CD4-positive, alpha-beta T cell treated with Interleukin-12 subunit alpha and Interleukin-12 subunit beta, for 1 hour (primary cell): ENCODE results near the gene ODAM.
"Not testable (repeated sequence)": the region's sequence is repeated elsewhere in the genome, so short reads cannot be mapped to it uniquely, and the experiment has no call there.

Experiments used
- DNase-seq: peaks from one replicate; pipeline ENCODE4 v3.0.0-alpha.2; 2020

Gene ODAM, protein sequence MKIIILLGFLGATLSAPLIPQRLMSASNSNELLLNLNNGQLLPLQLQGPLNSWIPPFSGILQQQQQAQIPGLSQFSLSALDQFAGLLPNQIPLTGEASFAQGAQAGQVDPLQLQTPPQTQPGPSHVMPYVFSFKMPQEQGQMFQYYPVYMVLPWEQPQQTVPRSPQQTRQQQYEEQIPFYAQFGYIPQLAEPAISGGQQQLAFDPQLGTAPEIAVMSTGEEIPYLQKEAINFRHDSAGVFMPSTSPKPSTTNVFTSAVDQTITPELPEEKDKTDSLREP

DNA sequence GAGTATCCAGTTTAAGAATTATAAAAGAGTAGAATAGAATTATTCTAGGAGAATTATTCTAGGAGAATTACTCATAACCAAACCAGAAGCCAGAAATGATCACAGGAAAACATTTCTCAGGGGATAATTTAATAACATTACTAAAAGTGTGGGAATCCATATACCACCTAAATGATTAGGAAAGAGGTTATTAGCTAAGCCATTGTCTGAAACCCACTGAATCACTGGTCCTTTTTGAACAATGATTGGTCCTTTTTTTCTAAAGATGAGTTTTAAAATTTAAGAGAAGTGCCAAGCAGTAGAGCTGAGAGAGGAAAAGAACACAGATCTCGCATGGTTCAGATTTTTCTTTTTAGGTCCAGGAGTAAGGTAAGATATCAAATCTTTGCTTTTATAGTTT, at the start of gene ODAM:
ODAM (plus strand) TSS at position 301 of the 400 bp plus-strand sequence. CDS start 819 bp downstream, outside the sequence.
- DNase-seq, result no peak

DNA sequence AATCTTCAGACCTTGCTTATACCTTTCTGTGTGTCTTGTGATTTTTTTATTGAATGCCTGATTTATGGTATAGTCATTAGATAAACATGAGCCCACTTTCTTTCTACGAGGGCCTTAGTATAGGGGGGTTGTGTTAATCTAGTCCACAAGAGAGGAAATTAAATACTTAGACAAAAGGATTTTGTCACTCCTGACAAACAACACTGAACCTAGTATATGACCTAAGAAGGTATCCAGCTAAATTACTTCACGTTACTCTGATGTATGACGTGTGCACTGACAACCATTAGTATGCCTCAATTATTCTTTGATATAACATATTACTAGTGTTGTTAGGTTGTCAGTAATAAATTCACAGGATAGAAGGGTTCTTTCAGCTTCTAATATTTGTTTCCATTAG, 44.3 kb upstream of the ODAM start:
- no peak for DNase-seq

DNA sequence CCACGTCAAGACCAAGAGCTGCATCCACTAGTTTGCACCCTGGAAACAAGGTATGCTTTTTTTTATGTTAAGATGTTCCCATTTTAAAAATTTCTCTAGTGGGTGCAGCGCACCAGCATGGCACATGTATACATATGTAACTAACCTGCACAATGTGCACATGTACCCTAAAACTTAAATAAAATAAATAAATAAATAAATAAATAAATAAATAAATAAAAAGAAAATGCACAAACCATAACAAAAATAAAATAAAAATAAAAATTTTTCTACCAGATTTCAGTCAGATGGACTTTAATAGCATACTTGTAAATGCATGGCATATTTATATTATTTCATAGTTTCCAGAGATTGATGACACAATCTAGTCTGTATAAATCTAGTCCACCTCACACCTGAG, 43.4 kb upstream of the ODAM start:
- DNase-seq, result no peak

DNA sequence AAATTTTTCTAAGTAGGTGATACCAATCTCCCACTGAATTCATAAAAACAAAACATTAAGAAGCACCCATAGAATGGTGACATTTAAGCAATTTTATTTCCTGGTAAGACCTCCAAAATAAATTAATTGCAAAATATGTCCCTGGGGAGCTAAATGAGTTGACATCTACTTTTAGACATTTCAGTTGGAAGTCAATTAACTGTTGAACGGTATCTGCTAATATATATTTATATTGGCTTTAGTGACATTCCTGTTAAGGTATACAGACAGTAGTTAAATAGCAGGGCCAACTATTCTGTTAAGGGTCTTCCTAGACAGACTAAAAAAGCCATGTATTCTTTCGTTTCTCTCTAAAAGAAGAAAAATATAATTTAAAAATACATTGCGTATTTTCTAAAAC, 41.6 kb upstream of the ODAM start, which contains the start of gene PRR27:
PRR27 (plus strand) TSS at position 301 of the 400 bp plus-strand sequence. CDS start 139 bp downstream, outside the sequence.
- no peak for DNase-seq

DNA sequence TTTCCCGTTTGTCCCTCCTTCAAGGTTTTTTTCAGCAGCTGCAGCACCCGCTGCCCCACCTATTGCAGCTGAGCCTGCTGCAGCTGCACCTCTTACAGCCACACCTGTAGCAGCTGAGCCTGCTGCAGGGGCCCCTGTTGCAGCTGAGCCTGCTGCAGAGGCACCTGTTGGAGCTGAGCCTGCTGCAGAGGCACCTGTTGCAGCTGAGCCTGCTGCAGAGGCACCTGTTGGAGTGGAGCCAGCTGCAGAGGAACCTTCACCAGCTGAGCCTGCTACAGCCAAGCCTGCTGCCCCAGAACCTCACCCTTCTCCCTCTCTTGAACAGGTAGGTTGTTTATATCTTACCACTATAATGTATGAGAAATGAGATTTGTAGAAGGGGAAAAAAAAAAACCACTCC, 36.9 kb upstream of the ODAM start:
- DNase-seq, result no peak

GRCh38 chr4:70177090-70177489, 18.4 kb upstream of the ODAM start:
- no peak for DNase-seq

GRCh38 chr4:70178075-70178660, 17.4 kb upstream of the ODAM start:
- no peak for DNase-seq

DNA sequence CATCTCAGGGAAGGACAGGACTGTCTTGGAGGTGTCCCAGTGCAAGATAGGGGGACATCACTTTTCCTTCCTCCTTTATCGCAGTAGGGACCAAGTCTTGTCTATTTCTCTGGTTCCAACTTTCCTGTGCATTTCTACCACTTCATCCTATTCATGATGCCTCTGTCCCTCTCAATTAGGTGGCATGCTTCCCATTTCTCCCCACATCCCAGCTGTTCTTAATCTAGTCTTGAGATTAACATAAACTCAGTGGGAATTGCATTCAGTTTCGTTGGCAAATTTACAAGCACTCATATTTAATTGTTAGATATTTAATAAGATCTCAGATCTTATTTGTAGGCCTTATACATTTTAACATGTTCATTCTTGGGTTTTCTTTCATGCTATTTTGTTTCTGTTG, 15.7 kb upstream of the ODAM start:
- DNase-seq, result no peak

DNA sequence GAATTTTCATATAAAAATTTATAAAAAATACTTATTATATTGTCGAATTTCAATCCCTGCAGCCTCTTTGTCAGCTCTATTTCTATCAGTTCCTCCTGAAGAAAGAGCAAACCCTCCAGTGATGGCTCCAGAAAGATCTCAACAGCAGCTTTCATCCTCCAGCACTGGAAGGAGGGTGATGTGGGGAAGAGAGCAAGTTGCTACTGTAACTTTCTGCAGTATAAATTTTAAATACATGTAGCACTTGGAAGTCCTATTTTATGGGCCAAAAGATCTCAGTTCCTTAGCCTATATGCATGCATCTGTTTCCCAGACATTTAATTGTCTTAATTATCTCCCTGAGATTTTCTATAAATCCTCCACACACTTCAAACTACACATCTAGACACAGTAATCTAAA, 13.7 kb upstream of the ODAM start:
- DNase-seq, result no peak

- no peak for DNase-seq
These were observed 12.9 kb upstream of the ODAM start for GRCh38 chr4:70182517-70183167.

GRCh38 chr4:70183168-70183939, 12.2 kb upstream of the ODAM start:
- DNase-seq, result no peak

DNA sequence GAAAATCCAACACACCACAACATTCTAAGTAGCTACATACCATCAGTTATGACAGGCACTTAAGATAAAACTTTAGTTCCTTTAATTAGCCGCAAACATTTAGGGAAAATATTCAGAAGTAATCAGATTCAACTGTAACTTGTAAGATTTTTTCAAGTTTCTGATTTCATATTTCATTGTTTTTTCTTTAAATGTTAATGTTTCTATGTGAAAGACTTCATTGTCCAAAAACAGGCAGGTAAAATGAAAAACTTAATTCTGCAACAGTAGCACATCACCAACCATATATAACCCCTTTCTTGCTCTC, 11.6 kb upstream of the ODAM start:
- no peak for DNase-seq

GRCh38 chr4:70187216-70187615, 8.3 kb upstream of the ODAM start:
- DNase-seq, result no peak

GRCh38 chr4:70190579-70190978, 4.9 kb upstream of the ODAM start:
- no peak for DNase-seq

DNA sequence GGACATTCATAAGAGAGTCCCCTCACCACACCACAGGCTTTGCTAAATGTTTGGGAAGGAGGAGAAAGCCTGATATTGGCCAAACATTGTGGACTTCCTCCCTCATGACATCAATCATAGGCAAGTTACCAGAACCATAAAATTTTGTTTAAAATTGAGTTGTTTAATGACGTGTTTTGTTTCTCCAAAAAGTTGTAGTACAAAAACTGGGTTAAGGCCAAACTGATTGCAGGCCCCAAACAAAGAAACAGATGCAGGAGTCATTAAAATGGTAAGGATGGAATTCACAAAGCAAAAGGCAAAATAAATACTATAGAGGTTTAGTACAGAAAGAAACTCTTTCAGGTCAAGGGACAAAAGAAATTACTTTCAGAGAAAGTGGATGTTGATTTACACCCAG, 3.9 kb upstream of the ODAM start:
- no peak for DNase-seq

DNA sequence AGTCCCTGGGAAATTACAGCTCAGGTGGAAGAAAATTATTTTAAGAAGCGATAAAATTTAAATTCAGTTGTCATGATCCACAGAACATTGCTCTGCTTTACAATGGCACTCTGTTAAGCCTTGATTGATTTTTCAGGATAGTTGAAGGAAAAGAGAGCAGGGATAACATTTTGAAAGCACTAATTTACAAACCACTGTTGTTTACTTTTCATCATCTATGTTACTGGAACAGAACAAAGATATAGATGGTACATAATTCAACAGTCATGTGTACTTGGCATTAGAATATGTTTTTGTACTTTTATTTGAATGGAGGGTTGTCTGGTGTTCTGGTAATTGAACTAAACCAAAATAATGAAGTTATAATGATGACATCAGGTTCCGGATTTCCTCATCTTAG, 2.6 kb upstream of the ODAM start:
- no peak for DNase-seq

GRCh38 chr4:70196857-70197256, 1.3 kb downstream of the ODAM start:
- no peak for DNase-seq

GRCh38 chr4:70197842-70198241, 2.3 kb downstream of the ODAM start:
- DNase-seq, result no peak

DNA sequence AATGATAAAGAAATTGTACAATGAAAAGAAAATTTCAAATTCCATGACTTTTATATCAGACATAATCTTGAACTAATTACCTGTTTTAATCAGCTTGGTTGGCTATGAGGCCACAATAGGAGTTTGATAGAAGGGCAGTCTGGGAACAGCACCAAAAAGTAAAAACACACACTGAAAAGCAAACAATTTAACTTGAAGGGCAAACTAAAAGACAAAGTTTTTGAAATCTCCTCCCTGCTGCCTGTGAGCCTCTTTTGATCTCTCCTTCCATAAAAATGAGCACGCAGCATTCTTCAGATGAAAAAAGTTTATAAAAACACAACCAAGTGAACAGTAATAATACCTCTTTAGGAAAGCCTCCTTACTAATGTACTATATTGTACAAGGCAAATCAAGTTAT, 8.1 kb downstream of the ODAM start:
- no peak for DNase-seq

- not testable (repeated sequence) for DNase-seq
These were observed 17.2 kb downstream of the ODAM start for GRCh38 chr4:70212752-70213151.

DNA sequence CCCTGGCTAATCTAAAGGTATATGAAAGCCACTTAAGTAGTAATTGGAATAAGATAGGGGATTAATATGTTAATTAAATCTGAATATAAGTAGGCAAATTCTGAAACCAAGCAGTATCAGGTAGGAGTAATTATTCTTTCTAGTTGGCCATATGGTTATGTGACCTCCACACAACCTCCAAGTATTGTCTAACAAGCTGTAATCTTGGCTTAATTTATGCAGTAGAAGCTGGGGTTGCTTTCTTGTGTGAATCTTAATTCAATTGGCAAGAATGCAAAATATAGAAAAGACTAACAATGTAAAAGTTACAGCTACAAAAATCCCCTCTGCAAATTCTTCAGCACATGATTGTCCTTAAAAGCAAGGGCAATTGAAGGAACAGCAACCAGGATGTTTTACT, 20.6 kb downstream of the ODAM start:
- not testable (repeated sequence) for DNase-seq

GRCh38 chr4:70216550-70216949, 21.0 kb downstream of the ODAM start:
- not testable (repeated sequence) for DNase-seq

DNA sequence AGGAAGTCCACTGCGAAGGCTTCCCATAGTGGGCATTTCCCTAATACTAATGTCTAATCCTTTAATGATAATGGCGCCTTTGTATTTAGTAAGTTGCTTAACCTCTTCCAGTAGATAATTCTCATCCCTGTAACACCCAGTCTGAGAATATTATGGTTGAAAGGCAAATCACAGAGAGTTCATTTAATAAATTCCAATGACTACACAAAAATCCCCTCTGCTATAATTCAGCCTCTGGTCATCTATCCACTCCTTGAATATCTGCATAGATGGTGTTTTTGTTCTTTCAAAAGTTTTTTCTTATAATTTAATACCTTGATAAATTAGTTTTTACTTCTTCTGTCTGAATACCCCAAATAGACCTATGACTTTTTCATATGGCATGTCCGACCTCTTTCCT, 25.9 kb downstream of the ODAM start:
- DNase-seq, result not testable (repeated sequence)

DNA sequence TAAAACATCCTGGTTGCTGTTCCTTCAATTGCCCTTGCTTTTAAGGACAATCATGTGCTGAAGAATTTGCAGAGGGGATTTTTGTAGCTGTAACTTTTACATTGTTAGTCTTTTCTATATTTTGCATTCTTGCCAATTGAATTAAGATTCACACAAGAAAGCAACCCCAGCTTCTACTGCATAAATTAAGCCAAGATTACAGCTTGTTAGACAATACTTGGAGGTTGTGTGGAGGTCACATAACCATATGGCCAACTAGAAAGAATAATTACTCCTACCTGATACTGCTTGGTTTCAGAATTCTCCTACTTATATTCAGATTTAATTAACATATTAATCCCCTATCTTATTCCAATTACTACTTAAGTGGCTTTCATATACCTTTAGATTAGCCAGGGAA, 26.3 kb downstream of the ODAM start:
- not testable (repeated sequence) for DNase-seq
